DND-41 (cell line): Measurements from ENCODE around the gene LINGO3.

Source experiments
- EZH2 ChIP-seq: IDR thresholded peaks from 3 replicates; pipeline ENCODE4 v1.6.1; 2012; ENCODE audit warnings: borderline replicate concordance, low read depth, mild to moderate bottlenecking, moderate library complexity, low read length, inconsistent platforms; ENCODE audit not compliant: severe bottlenecking
- TF ChIP-seq, protein P1 (sequence below): IDR thresholded peaks from 2 replicates; pipeline ENCODE4 v1.5.1; 2012; ENCODE audit warnings: borderline replicate concordance, low read length, moderate library complexity, mild to moderate bottlenecking; ENCODE audit not compliant: poor library complexity, severe bottlenecking; ENCODE audit errors: extremely low read depth

DNA sequence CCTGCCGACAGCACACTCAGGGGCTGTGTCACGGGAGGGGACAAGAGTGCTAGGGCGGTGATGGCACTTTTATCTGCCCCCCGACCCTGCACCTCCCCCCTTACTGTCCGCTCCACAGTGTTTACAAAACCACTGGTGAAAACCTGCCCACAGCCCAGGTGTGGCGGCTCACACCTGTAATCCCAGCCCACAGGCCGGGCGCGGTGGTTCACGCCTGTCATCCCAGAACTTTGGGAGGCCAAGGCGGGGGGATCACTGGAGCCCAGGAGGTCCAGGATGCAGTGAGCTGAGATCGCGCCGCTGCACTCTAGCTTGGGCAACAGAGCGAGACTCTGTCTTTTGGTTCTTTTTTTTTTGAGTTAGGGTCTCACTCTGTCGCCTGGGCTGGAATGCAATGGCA, 11.8 kb downstream of the LINGO3 start:
- TF ChIP-seq, protein P1, sequence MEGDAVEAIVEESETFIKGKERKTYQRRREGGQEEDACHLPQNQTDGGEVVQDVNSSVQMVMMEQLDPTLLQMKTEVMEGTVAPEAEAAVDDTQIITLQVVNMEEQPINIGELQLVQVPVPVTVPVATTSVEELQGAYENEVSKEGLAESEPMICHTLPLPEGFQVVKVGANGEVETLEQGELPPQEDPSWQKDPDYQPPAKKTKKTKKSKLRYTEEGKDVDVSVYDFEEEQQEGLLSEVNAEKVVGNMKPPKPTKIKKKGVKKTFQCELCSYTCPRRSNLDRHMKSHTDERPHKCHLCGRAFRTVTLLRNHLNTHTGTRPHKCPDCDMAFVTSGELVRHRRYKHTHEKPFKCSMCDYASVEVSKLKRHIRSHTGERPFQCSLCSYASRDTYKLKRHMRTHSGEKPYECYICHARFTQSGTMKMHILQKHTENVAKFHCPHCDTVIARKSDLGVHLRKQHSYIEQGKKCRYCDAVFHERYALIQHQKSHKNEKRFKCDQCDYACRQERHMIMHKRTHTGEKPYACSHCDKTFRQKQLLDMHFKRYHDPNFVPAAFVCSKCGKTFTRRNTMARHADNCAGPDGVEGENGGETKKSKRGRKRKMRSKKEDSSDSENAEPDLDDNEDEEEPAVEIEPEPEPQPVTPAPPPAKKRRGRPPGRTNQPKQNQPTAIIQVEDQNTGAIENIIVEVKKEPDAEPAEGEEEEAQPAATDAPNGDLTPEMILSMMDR: no peak
- TF ChIP-seq EZH2: no peak
